IPS DF 4.7 (cell line): ENCODE measurements around the gene APPL2.
"Not testable (repeated sequence)": the region's sequence is repeated elsewhere in the genome, so short reads cannot be mapped to it uniquely, and the experiment has no call there.

Experiments
- DNase-seq: peaks from one replicate; pipeline ENCODE4 v3.0.0-alpha.2; 2013; ENCODE audit warnings: low spot score; ENCODE audit errors: extremely low read depth

APPL2 gene

DNA sequence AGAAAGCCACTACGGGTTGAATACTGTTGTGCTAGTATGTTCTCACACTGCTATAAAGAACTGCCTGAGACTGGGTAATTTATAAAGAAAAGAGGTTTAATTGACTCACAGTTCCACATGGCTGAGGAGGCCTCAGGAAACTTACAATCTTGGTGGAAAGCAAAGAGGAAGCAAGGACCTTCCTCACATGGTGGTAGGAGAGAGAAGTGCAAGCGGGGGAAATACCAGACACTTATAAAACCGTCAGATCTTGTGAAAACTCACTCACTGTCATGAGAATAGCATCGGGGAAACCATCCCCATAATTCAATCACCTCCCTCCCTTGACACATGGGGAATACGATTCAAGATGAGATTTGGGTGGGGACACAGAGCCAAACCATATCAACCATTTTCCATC is 20.5 kb upstream of the APPL2 start:
- not testable (repeated sequence) for DNase-seq

DNA sequence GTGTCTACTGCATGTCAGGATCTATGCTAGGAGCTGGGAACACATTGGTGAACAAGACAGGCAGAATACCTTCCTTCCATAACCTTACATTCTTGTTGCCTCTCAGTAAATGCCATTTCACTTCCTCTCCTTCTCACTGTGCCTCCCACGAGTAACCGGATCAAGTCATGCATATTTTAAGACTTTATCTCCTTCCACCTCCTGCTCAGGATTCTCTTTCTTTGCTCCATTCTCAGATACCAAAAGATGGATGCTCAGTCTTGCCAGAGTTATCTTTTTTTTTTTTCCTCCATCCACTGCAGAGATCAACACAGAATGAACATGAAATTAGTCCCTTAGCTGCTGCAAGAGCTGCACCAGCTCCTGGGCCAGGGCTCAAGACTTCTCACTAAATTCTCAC is 20.0 kb upstream of the APPL2 start:
- DNase-seq, result no peak

DNA sequence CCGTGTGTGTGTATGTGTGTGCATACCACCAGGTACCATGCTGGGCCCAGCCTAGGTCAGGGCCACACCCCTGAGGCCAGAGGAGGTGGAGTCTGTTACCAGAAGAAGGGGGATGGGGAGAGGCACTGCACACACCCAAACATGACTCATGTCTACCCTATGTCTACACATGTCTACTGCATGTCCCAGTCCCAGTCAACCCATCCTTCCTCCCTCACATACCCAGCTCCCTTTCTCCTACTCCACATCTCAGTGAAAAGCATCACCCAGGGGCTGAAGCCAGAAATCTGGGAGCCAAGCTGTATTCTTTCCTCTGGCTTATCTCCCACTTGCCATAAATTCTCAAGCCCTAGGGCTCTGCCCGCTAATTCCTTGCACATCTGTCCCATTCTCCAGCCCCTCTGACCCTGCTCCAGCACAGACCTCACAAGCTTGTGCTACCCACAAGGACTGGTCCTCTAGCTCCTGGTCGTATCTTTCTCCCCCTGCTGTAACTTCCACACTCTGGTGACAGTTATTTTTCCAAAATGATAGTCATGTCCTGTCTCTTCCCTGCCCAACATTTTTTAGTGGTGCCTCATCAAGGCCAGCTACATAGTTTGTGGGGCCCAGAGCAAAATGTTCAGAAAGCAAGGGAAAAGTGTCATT is 18.0 kb upstream of the APPL2 start:
- no peak for DNase-seq

DNA sequence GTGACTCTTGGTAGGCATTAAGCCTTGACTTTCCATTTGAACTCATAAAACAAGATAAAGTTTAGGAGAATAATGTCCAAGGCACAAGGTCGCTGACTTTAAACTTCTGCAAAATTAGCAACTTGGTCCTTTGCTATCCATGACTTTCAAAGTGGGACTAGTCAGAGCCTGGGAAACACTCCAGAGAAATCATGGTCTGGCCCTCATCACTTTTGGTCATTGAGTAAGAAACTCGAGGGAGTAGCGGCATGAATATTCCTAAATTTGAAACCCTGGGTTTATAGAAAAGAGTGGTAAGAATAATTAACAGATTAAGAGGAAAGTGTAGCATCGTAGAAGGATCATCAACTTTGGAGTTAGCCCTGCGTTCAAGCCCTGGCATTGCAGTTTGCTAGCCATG is 16.9 kb upstream of the APPL2 start:
- DNase-seq, result no peak

DNA sequence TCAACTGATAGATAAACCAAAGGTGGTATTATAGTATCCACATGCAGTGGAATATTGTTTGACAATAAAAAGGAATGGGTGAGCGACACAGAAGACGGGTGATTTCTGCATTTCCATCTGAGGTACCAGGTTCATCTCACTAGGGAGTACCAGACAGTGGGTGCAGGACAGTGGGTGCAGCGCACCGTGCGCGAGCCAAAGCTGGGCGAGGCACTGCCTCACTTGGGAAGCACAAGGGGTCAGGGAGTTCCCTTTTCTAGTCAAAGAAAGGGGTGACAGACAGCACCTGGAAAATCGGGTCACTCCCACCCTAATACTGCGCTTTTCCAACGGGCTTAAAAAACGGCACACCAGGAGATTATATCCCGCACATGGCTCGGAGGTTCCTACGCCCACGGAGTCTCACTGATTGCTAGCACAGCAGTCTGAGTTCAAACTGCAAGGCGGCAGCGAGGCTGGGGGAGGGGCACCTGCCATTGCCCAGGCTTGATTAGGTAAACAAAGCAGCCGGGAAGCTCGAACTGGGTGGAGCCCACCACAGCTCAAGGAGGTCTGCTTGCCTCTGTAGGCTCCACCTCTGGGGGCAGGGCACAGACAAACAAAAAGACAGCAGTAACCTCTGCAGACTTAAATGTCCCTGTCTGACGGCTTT is 9.9 kb upstream of the APPL2 start:
- DNase-seq, result not testable (repeated sequence)

DNA sequence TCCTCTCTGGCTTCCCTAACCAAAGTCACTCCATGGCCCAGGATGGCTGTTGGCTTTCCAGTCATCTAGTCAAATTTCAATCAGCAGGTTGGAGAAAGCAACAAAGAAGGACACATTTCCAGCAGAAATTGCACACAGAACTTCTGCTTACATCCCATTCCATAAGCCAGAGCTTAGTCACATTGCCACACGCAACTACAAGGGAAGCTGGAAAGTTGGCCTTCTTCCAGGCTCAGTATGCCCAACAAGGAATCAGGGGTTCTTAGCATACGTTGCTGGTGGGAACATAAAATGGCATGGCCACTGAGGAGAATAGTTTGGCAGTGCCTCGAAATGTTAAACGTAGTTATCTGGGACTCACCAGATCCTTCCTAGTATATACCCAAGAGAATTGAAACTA is 9.3 kb upstream of the APPL2 start:
- DNase-seq, result no peak

DNA sequence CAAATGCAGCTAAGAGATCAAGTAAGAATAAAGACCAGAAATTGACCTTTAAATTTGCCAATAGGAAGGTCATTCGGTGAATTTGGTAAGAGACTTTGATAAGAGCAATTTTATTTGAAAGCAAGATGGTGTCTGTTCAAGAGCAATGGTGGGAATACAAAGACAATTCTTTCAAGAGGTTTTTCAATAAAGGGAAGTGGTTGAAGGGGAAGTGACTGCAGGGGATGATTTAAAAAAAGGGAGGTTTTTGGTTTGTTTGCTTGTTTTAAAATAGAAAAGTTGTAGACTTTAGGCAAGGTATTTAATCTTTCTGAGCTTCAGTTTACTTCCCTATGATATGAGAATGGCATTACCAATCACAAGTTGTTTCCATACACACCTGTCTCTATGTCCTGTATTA is 4.3 kb upstream of the APPL2 start:
- no peak for DNase-seq

DNA sequence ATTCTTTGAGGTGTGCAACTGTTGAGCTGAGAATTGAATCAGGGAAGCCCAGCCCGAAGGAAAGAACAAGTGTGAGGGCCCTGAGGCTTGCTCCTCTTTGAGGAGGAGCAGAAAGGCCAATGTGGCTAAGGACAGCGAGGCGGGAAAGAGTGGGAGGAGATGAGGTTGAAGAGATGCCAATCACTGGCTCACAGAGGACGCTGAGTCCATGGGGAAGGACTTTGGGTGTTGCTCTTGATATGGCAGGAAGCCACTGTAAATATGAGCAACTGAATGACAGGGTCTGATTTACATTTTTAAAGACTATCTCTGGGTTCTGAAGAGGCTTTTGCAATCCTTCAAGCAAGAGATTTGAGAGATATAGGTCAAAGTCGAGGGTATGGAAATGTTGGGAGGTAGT is 3.3 kb upstream of the APPL2 start:
- no peak for DNase-seq

DNA sequence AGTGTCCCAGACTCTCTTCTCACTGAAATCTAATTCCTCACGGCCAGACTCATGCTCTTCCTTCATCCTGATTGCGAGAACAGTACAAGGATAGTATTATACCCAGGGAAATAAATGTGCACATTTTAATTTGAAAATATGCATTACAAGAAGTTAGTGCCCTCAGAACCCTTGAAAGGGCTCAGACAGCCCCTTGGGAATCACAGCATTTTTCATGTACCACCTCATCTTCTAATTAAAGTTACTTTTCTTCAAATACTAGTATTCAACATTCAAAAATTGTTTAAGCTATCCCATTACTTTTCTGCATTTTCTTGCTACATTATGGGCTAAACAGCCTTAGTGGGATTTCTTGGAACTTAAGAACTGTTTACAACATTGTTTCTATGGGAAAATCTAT is 1.7 kb upstream of the APPL2 start:
- DNase-seq, result no peak

DNA sequence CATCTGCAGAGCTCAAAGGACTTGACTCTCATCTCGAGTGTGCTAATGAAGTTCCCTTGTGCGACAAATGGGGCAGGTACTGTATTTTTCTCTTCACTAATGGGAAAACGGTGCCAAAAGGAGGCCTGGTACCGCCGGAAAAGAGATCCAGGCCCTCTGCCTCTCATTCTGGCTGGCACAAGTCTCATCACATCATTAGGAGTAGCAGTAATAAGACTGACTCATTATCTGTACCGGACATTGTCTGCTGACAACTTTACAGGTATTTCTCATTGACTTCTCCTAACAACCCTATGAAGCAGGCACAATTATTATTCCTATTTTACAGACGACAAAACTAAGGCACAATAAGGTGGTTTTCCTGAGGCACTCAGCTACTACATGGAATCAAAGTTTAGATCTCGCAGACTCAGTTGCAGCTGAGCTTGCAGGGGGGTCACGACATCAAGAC is 668 bp downstream of the APPL2 start:
- DNase-seq, result no peak

DNA sequence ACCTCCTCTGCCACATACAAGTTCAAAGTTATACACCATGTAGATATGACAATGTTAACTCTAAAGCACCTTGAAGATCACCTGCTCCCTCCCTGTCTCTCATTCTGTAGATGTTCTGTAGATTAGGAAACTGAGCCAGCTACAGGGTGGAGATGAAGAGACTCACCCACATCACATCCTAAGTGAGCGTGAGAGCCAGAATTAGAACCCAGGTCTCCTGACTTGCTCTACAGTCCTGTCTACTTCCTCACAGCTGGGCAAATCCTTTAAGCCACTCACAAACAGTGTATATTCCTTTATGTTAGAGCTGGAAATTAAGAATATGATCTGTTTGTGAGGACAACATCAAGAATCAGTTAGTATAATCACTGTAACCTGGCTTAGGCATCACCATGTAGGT is 1.8 kb downstream of the APPL2 start:
- DNase-seq, result no peak

DNA sequence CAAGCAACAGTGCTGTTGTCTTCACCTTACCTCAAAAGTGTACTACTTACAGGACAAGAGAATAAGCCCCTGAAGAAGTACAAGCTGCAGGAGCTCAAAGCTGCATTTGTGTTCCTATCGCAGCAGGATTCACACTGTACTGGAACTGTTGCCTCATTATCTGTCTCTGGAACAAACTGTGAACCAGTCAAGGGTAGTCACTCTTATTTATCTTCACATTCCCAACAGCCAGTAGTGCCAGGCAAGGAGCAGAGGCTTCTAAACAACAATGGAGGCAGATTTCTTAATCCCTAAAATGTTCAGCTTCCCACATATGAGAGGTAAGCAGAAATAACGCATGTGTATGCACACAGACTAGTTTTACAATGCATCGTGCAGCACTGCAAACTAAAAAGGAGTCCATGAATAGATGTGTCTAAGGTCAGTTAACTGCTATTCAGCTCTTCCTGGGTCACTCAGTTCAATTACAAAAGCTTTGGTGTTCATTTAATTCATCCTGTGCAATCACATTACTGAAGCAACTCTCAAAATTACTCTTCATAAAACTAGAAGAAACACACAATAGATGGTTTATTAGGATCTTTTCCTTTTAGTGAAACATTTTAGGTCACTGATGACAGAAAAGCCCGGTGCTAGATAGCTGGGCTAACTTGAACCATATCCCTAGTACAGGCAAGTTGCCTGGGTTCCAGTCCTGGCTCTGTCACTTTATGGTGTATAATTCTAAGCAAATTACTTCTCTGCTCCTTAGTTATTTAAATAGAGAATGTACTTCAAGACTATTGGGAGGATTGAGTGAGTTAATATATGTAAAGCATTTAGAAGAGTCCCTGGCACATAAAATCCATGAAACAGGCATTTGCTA is 2.7 kb downstream of the APPL2 start:
- no peak for DNase-seq

DNA sequence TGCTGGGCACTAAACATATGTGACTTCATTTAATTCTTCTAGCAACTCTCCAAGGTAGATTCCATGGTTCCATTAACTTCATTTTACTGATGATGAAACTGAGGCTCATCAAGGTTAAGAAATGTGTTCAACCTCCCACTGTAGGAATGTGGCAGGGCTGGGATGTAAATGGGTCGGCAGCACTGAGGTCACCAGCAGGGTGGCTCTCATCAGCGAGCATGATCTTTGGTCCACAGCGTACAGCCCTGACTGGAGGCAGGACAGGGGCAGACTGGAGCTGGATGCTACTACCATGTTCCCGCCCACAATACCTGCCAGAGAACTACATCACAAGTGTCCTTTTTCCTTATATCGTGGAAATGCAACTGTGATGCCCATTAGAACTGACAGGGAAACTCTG is 4.6 kb downstream of the APPL2 start:
- DNase-seq, result no peak

DNA sequence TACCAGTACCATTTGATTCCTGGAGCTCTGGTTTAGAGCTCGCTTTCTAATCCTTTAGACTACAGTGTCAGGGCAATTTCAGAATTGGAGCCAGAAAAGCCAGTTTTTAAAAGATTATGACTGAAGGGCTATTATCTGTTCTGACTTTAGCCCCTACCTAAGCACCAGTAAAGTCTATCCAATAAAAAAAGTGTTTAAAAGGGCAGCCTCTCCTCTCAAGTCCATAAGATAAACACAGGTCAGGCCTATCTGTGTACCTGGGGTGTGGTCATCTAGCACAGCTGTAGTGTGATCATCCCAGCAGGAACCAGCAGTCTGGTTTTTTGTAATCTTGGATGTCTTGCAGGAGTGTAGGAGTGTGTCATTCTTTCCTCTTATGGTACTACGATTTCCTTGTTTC is 6.6 kb downstream of the APPL2 start:
- DNase-seq, result no peak

DNA sequence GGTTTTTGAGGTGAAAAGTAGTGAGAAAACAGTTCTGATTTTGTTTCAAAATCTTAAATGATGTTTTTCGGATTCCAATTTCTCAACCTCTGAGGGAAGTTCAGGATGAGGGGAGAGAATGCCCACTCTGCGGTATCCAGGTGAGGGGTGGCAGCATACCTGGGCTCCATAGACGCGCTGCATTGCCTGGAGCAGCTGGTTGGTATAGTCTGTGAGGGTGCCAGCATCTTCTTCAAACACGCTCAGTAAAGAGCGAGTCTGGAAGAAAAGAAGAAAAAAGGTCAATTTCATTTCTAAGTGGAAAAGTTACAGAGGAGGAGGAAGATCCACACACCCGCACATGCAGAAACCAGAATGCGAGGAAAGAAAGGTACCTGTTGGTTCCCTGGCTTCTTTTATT is 7.0 kb downstream of the APPL2 start:
- no peak for DNase-seq

DNA sequence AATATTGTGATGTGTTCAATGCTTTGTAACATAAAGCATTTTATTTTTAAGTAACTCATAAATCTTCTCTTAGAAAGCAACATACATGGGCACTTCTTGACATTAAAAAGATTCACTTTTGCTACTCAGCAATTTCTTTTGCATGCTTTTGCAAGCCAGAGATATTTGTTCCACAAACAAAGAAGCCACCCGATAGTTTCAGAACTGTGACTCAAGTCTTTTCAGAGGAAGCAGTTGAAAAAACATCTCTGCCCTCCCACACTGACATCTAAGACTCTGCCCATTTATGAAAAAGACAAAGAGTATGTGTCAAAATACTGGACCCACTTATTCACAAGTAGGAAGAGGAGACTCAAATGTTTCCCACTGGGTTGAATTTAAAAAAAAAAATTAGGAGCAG is 7.5 kb downstream of the APPL2 start:
- no peak for DNase-seq

DNA sequence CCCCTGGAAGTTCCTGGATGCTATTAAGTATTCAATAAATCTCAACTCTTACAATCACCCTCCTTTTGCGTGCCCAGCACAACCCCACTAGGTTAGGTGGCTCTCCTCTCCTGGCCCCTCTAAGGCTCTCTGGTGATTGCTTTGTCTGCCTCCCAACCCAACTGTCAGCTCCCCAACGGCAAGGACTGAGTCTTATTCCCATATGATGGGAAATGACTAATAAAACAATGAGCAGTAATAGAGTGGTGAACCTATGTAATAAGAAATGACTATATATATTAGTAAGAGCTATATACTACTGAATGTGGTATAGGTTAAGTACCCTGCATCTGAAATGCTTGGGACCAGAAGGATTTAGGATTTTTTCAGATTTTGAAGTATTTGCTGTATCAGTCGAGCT is 8.1 kb downstream of the APPL2 start:
- no peak for DNase-seq

DNA sequence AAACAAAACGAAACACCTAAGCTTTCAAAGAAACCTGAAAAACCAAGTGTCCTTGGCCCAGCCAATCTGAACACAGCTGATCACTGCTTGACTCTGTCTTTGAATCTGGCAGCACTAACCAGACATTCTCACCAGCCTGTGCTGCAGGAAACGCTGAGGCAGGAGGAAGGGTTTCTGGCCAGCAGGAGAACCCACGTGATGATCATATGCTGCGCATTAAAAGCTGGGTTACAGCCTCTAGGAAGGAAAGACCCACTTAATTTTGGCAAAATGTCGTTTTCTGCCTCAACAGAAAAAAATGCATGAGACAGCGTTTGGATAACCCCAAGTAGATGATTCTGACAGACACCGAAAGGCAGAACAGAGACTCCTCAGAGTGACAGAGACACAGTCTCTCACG is 9.8 kb downstream of the APPL2 start:
- DNase-seq, result no peak

DNA sequence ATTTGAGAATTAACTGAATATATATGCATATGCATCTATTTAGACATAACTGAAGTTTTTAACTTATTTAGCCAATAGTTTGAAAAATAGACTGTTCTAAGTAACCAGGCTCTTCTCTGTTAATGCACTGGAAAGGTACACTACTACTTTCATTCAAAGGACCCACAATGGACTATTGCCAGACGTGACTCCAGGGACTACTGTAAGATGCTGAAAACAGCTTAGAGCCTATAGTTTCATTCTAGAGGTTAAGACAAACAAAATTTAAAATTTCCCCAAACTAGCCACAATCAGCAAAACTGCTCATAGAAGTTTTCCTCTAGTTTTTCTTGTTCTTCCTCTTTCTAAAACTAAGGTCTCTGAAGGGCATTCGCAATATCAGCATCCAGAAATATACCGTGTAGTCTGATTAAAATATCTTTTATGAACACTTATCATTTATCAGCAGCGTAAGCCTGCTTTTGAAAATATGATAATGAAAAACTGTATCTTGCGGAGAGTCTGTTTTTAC is 10.4 kb downstream of the APPL2 start:
- no peak for DNase-seq

DNA sequence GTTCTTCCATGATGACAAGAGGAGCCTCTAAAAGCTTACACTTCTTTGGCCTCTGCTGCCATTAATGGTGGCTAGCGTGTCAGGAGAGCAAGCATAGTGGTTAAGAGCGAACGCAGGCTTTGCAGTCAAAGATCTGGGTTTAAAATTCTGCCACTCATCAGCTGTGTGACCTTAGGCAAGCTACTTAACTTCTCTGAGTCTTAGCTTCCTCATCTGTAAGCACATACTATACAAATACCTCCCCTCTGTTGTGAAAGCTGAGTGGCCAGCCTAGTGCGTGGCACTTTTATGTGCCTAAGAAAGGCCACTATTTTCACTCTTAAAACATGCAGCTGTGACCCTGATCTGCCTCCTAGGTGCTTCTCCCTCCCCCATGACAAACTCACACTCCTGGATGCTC is 11.6 kb downstream of the APPL2 start:
- DNase-seq, result no peak

DNA sequence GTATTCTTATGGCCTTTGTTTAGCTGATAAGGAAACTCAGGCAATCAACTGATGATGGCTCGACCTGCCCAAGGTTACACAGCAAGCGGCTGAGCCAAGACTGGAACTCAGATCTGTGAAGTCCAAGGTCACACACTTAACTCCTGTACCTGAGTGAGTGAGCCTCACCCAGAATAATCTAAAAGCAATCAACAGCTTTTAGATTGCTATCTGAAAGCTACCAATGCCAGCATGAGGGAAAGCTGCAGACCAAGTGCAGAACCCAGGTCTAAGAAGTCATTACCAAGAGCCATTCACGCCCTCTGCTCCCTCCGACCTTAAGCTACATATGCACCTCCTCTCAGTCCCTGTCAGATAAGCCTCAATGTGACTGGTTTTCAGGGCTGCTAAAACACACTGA is 12.1 kb downstream of the APPL2 start:
- no peak for DNase-seq

DNA sequence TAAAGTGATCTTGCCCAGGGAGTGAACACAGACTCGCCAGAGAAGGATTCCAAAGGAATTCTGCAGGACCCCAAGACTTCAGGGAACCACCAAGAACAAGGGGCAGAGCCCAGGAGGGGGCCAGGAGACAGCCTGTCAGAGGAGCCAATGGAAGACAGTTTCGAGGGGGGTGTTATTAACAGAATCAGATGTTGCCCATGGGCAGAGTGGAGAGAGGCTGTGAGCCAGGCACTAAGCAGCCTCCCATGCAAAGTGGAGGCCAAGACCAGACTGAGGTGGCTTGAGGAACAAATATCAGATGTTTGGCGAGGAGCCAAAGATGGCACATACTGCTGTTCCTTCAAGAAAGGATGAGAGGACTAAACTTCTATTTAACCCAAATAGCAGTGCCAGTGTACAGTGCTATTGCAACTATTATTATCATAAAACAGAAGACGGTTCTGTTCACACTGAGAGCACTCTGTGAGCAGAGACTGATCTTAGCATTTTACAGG is 12.6 kb downstream of the APPL2 start:
- DNase-seq, result no peak
